ENCODE results near the gene SDCCAG8. TPM values are rescaled to one million over a fixed set of nuclear protein-coding genes. Genes with fewer than 3 reads are reported as not detected.

The SDCCAG8 gene
- total and polyA plus RNA-seq, 4 donors = 25.4 to 96.7 (median 48.2) TPM

GRCh38 chr1:243409284-243409683 lies 153.4 kb downstream of the SDCCAG8 start:
- Histone ChIP-seq H3K36me3 (ENCODE audit: control insufficient read depth in 4 of 4, insufficient read depth in 4 of 4, low read length in 4 of 4) (peaks cover 0 to 2% (median 0%) of the 10 kb centered on the region in 4 donors), H3K9me3 (ENCODE audit: control insufficient read depth in 4 of 4, insufficient read depth in 3 of 4, low read length in 3 of 4) (no peaks in the 10 kb centered on the region), H3K4me1 (ENCODE audit: control insufficient read depth in 5 of 5, insufficient read depth in 5 of 5, low read length in 5 of 5) (no peaks in the 10 kb centered on the region), H3K9ac (ENCODE audit: insufficient read depth in 1 of 2, low read length in 2 of 2) (no peak overlapping the region), H3K4me3 (no peak overlapping the region), H3K27ac (ENCODE audit: low read depth in 1 of 2, low read length in 1 of 2) (no peak overlapping the region), H3K27me3 (ENCODE audit: control insufficient read depth in 3 of 3, insufficient read depth in 3 of 3, low read length in 2 of 3) (no peaks in the 10 kb centered on the region)
- no peak for ATAC-seq (ENCODE audit: insufficient read depth, low FRiP score)
- no peak for DNase-seq
- no peak for TF ChIP-seq CTCF (IDR thresholded peaks at IDR 0.05; ENCODE audit: control extremely low read depth, extremely low read depth)
- WGBS, 2 donors = 96 to 98% methylated on average over 2 of the region's 2 CpGs

- 72 to 73% methylated on average over 5 of the region's 5 CpGs for WGBS, 2 donors
- Histone ChIP-seq H3K27ac (ENCODE audit: low read depth in 1 of 2, low read length in 1 of 2) (no peak overlapping the region), H3K9ac (ENCODE audit: insufficient read depth in 1 of 2, low read length in 2 of 2) (no peak overlapping the region), H3K27me3 (ENCODE audit: control insufficient read depth in 3 of 3, insufficient read depth in 3 of 3, low read length in 2 of 3) (no peaks in the 10 kb centered on the region), H3K36me3 (ENCODE audit: control insufficient read depth in 4 of 4, insufficient read depth in 4 of 4, low read length in 4 of 4) (peaks cover 0 to 12% (median 6%) of the 10 kb centered on the region in 4 donors), H3K4me3 (no peak overlapping the region), H3K4me1 (ENCODE audit: control insufficient read depth in 5 of 5, insufficient read depth in 5 of 5, low read length in 5 of 5) (no peaks in the 10 kb centered on the region), H3K9me3 (ENCODE audit: control insufficient read depth in 4 of 4, insufficient read depth in 3 of 4, low read length in 3 of 4) (no peaks in the 10 kb centered on the region)
- no peak for DNase-seq
- no peak for ATAC-seq (ENCODE audit: insufficient read depth, low FRiP score)
- TF ChIP-seq CTCF (IDR thresholded peaks at IDR 0.05; ENCODE audit: control extremely low read depth, extremely low read depth) = no peak
Observed at GRCh38 chr1:243411472-243411871, 155.6 kb downstream of the SDCCAG8 start.

- Histone ChIP-seq H3K27ac (ENCODE audit: low read depth in 1 of 2, low read length in 1 of 2) (no peak overlapping the region), H3K4me3 (no peak overlapping the region), H3K27me3 (ENCODE audit: control insufficient read depth in 3 of 3, insufficient read depth in 3 of 3, low read length in 2 of 3) (no peaks in the 10 kb centered on the region), H3K9me3 (ENCODE audit: control insufficient read depth in 4 of 4, insufficient read depth in 3 of 4, low read length in 3 of 4) (no peaks in the 10 kb centered on the region), H3K9ac (ENCODE audit: insufficient read depth in 1 of 2, low read length in 2 of 2) (no peak overlapping the region), H3K36me3 (ENCODE audit: control insufficient read depth in 4 of 4, insufficient read depth in 4 of 4, low read length in 4 of 4) (peaks cover 0 to 13% (median 7%) of the 10 kb centered on the region in 4 donors), H3K4me1 (ENCODE audit: control insufficient read depth in 5 of 5, insufficient read depth in 5 of 5, low read length in 5 of 5) (no peaks in the 10 kb centered on the region)
- no peak for ATAC-seq (ENCODE audit: insufficient read depth, low FRiP score)
- no peak for DNase-seq
- no peak for TF ChIP-seq CTCF (IDR thresholded peaks at IDR 0.05; ENCODE audit: control extremely low read depth, extremely low read depth)
- 80 to 81% methylated on average over 8 of the region's 8 CpGs for WGBS, 2 donors
Observed at GRCh38 chr1:243413431-243414151, 157.8 kb downstream of the SDCCAG8 start.

- Histone ChIP-seq H3K4me3 (no peak overlapping the region), H3K4me1 (ENCODE audit: control insufficient read depth in 5 of 5, insufficient read depth in 5 of 5, low read length in 5 of 5) (no peaks in the 10 kb centered on the region), H3K27me3 (ENCODE audit: control insufficient read depth in 3 of 3, insufficient read depth in 3 of 3, low read length in 2 of 3) (no peaks in the 10 kb centered on the region), H3K36me3 (ENCODE audit: control insufficient read depth in 4 of 4, insufficient read depth in 4 of 4, low read length in 4 of 4) (peaks cover 0 to 13% (median 7%) of the 10 kb centered on the region in 4 donors), H3K9me3 (ENCODE audit: control insufficient read depth in 4 of 4, insufficient read depth in 3 of 4, low read length in 3 of 4) (no peaks in the 10 kb centered on the region), H3K27ac (ENCODE audit: low read depth in 1 of 2, low read length in 1 of 2) (no peak overlapping the region), H3K9ac (ENCODE audit: insufficient read depth in 1 of 2, low read length in 2 of 2) (no peak overlapping the region)
- no peak for TF ChIP-seq CTCF (IDR thresholded peaks at IDR 0.05; ENCODE audit: control extremely low read depth, extremely low read depth)
- DNase-seq = no peak
- WGBS, 2 donors = 94 to 96% methylated on average over 6 of the region's 6 CpGs
- ATAC-seq (ENCODE audit: insufficient read depth, low FRiP score) = no peak
Observed at GRCh38 chr1:243414152-243414494, 158.3 kb downstream of the SDCCAG8 start.
